NCI-H510A (cell line): ENCODE data around the gene FOXL2NB.
A peak's percentile ranks its signal among the peaks of the same experiment; 100 is the strongest.
"Not testable (repeated sequence)": the region's sequence is repeated elsewhere in the genome, so short reads cannot be mapped to it uniquely, and the experiment has no call there.

Source experiments
- DNase-seq: peaks from one replicate; lab custom pipeline; 2025; lab: John Stamatoyannopoulos, UW

Gene FOXL2NB

GRCh38 chr3:138946663-138947494 lies at the start of gene FOXL2NB, which contains the start of gene FOXL2:
Gene FOXL2NB (plus strand): TSS chr3:138947217. CDS start chr3:138947365, 148 bp downstream.
Gene FOXL2 (minus strand): TSS chr3:138947137. CDS start chr3:138946722, 415 bp downstream.
- no peak for DNase-seq

DNA sequence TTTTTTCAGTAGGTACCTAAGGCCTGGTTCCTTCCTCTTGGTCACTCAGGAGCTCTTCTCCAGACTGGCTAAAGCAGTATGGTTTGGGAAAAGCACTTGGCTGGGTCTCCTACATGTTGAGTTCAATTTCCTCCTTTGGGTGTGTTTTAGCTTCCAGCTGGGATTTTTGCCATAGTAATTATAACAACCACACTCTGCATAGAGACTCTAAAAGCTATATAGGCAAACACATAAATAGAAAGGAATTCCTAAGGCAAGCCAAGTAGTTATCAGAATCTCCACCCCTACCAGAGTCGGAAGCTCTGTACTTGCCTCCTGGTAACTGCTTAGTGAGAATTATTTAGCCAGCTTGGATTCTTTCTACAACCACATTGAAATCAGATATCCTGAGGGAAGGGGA lies 48.7 kb upstream of the FOXL2NB start:
- no peak for DNase-seq

DNA sequence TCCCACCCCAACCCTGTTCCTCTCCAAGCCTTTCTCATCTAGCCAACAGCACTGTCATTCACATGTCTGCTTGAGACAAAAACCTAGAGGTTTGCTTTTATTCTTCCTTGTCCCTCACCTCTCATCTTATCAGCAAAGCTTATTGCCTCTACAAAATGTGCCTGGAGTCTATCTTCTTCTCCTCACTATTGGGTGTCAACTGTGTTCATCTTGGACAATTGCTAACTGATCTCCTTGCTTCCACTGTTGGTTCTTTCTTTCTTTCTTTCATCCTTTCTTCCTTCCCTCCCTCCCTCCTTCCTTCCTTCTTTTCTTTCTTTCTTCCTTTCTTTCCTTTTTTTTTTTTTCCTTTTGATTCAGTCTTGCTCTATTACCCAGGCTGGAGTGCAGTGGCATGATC lies 48.3 kb upstream of the FOXL2NB start:
- no peak for DNase-seq

DNA sequence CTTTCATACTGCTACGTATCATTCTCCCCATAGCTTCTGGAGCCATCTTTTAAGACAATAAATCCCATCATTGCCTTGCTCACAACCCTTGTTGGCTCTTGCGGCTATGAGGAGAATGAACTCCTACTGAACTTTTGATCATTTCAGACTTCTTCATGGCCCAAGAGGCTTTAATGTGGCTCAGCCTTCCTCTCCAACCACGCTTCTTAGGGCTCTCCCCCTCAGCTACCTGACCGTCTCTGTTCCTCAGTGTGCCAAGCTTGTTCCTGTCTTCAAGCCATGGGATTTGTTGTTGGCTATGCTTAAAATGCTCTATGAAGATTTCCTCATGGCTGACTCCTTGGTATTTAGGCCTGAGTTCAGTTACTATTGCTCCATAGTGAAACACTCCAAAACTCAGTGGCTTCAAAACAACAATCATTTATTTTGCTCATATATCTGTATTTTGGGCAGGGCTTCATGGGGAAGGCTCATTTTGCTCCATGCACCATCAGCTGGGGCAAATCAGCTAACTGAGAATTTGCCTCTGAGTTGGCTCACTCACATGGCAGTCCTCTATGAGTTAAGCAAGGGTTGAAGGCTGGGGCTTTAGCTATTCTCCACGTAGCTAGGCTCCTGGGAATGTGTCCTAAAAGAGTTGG lies 47.5 kb upstream of the FOXL2NB start:
- DNase-seq, result no peak

GRCh38 chr3:138901567-138901966 lies 45.5 kb upstream of the FOXL2NB start:
- no peak for DNase-seq

- DNase-seq, result no peak
Observed at GRCh38 chr3:138902171-138902570, 44.8 kb upstream of the FOXL2NB start.

DNA sequence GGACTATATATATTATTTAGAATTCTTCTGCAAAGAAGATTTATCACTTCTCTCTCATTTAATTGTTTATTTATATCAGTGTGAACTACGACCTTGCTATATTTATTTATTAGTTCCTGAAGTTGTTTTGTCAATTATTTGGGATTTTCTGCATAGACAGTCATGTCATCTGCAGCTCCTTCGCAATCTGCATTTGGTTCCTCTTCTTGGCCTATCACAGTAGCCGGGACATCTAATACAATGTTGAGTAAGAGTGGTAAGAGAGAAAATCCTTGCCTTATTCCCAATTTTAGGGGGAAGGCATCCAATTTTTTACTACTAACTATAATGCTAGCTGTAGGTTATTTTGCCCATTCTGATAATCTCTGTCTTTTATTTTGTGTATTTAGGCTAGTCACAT lies 39.5 kb upstream of the FOXL2NB start:
- no peak for DNase-seq

DNA sequence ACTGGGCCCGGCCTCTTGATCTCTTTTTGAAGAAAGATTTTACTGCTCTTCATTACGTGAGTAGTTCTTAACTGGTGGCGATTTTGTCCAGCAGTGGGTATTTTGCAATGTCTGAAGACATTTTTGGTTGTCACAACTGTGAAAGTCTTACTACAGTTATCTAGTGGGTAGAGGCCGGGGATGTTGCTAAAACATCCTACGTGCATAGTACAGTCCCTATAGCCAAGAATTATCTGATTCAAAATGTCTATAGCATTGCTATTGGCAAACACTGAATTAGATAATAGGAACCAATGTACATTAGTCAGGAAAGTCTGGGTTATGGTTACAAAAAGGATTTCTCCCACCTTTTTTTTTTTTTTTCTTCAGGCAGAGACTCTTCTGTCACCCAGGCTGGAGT lies 38.2 kb upstream of the FOXL2NB start:
- DNase-seq, result no peak

- DNase-seq, result no peak
Observed at GRCh38 chr3:138909904-138910303, 37.1 kb upstream of the FOXL2NB start.

- no peak for DNase-seq
Observed at GRCh38 chr3:138911621-138912020, 35.4 kb upstream of the FOXL2NB start.

DNA sequence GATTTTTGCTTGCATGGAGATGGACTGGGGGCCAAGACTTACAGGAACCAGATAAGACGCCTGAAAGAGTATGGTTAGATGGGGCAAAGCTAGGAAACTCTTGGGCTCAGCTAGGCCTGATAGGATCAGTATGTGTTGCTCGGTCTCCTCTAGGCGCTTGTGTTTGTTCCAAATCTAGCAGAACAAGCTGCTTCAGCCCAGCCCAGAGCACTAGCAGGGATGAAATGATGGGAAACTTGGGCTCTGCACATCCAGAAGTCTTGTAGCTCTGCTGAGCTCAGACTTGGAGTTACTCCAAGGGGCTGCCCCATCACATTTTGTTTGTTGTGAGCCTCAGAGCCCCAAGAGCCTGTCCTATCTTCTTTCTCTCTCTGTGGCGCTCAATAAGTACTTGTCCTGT lies 34.8 kb upstream of the FOXL2NB start:
- DNase-seq, result no peak

DNA sequence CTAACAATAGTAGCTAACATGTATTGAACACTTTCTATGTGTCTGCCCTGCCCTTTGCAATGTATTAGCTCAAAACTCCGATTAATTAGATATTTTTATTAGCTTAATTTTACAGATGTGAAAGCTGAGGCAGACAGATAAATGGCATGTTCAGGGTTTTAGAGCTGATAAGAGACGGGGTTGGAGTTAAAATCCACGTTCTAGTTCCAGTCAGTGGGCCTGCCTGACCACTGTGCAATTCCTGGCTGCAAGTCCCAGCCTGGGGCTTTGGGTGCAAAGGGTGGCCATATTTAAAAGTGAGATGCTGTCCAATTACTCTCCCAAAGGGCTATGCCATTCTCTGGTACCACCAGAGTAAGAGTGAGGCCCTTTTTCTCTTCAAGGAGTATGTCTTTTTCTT lies 33.3 kb upstream of the FOXL2NB start:
- DNase-seq, result no peak

- no peak for DNase-seq
Observed at GRCh38 chr3:138914870-138915502, 32.0 kb upstream of the FOXL2NB start.

GRCh38 chr3:138915503-138916498 lies 31.2 kb upstream of the FOXL2NB start:
- DNase-seq, result peak; percentile 59

GRCh38 chr3:138916824-138917223 lies 30.2 kb upstream of the FOXL2NB start:
- DNase-seq, result no peak

- DNase-seq, result no peak
Observed at GRCh38 chr3:138919325-138919724, 27.7 kb upstream of the FOXL2NB start.

GRCh38 chr3:138921316-138922292 lies 25.4 kb upstream of the FOXL2NB start:
- DNase-seq, result no peak

DNA sequence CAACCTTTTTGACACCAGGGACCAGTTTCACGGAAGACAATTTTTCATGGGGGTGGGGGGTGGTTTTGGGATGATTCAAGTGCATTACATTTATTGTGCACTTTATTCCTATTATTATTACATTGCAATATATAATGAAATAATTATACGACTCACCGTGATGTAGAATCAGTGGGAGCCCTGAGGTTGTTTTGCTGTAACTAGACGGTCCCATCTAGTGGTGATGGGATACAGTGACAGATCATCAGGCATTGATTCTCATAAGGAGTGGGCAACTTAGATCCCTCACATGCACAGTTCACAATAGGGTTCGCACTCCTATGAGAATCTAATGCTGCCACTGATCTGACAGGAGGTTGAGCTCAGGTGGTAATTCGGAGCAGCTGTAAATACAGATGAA lies 24.6 kb upstream of the FOXL2NB start:
- not testable (repeated sequence) for DNase-seq

GRCh38 chr3:138923531-138923994 lies 23.5 kb upstream of the FOXL2NB start:
- DNase-seq, result no peak

- DNase-seq, result no peak
Observed at GRCh38 chr3:138928727-138929372, 18.2 kb upstream of the FOXL2NB start.
